NCI-H128 (cell line): ENCODE data around the gene STK24.

Experiments
- DNase-seq: peaks from one replicate; lab custom pipeline; 2025; ENCODE audit not compliant: unreplicated experiment; lab: John Stamatoyannopoulos, UW

The STK24 gene

DNA sequence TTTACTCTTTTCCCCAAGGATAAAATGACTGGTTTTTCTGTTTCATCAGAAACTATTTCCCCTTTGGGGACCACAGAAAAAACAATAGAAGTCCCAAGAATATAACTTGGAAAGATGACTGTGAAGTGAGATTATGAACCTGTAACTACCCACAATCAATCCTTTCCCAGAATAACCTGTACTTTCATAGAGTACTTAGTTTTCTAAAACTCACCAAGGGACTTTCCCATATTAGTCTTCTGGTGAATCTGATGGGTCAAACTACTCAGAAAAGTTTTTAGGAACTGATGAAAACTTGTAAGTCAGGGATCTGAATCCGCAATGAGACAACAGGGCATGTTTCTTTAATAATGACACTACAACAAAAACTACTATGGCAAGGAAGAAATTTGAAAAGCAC, 62.6 kb downstream of the STK24 start:
- no peak for DNase-seq

DNA sequence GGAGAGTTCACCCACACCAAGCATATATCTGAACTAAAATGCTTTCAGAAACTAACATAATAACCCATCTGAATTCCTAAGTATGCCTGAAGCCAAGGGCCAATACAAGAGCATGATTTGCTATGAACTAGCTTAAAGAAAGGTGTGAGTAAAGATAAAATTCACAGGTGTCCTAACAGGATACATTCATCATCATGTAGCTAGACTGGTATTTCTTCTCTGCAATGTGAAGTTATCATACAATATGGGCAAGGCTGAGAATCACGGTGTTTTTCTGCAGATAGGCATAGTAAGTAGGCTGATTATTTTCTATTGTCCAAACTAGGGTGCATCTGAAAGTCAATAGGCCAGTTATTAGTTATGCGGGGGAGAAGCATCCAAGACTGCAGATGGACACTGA, 63.1 kb downstream of the STK24 start:
- DNase-seq: no peak

DNA sequence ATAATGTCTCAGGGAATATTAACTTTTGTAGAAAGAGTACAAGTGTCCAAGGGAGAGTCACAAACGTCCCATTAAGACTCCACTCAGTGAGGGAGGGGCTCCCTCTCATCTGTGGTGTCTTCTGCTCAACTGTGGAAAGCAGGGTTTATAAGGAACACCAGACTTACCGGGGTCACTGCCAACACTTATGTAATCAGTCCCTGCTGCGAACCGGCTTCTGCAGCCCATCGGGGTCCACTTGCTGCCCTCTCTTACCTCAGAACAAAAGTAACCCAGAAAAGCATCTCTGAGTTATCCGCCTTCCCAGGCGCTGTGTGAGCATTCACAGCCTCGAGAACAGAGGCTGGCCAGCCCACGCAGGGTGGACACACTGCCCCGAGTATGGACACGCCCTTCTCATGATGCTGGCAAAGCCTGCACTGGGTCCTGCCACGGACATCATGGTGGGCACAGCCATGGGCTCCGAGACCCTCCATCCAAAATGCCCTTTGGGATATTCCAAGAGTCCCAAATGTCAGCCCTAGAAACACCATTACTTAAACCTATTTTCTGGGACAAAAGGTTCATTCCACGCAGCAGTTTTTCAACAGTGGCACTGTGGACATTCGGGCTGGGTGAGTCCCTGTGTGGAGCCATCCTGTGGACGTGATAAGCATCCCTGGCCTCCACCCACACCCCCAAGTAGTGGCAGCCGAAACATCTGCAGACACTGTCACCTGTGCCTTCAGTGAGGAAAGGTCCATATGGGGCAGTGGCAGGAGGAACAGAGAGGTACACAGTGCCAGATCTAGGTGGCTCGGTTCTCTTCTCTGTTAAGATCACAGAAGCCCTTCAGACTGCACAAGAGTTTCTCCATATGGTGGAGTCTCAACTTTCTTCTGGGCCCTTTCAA, 63.9 kb downstream of the STK24 start:
- no peak for DNase-seq

DNA sequence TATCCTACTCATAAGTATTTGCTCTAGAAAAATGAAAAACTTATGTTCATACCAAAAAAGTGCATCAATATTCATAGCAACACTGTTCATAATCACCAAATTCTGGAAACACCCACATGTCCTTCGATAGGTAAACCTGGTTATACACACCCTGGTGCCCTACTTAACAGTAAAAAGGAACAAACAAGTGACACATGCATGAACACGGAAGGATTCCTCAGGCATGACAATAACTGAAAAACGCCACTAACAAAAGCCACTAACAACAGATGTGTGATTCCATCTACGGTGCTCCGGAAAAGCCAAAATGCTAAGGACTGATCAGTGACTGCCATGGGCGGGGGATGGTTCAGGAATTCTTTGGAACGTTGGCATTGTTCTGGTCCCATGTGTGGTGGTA, 65.5 kb downstream of the STK24 start:
- no peak for DNase-seq

DNA sequence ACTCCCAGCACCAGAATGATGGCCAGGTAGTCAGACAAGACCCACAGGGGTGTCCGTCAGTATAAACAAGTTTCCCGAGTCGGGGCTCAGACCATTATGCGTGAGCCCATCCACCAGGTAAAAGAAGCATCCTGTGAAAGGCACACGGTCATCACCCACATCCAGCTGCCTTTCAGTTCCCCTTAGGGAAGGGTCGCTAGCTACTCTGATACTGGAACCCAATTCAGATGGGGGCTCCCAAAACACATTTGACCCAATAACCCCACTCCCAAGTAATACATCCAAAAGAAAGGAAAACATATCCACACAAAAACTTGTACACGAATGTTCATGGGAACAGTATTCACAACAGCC, 66.8 kb downstream of the STK24 start:
- DNase-seq: no peak

DNA sequence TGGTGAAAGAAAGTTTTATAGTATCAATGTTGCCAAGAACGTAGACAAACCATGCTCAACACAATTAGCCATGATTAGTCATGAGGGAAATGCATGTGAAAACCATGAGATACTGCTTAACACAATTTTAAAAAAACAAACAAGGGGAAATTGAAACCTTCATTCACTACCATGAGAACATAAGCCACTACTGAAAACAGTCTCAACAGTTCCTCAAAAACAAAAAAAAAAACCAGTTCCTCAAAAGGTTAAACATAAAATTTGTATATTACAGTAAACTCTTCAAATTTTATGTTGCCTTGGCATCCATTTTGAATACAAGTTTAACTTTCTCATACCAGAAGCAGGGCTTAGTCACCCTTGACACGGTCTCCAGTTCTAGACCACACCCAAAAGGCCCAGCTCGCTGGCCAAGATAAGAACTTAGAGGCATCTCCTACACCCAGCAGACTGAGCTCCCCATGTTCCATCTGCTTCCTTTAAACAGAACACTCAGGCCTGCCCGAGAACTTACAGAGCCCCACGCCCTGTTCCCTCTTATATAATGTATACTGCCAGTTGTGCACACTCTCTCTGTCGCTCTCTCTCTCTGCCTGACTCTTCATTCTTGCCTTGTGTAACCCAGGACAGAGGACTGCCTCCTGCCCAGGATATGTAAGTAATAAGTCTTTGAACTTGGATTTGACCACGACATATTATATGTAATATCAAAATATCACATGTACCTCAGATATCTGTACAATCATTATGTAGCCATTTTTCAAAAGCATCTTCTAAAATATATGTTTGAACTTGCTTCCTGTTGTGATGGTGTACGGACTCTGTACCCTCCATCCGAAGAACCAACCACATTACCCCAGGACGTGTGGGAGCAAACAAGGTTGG, 67.4 kb downstream of the STK24 start:
- DNase-seq: no peak

DNA sequence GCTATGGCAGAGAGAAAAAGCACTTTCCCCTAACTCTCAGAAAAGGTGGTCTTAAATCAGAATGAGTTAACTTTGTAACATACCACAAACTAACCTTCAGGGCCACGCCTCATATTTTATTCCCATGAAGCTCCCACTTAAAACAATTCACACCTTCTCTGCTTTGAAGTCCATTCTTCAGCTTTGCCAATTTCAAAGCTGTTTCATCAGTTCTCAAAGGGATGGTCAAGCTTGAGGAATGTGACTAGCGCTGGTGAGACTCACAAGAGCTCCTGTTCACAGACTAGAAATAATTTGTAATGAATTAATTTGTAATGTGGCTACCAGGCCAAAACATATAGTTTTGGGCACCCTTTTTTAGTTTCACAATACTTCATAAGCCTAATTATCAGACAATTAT, 68.2 kb downstream of the STK24 start:
- no peak for DNase-seq

DNA sequence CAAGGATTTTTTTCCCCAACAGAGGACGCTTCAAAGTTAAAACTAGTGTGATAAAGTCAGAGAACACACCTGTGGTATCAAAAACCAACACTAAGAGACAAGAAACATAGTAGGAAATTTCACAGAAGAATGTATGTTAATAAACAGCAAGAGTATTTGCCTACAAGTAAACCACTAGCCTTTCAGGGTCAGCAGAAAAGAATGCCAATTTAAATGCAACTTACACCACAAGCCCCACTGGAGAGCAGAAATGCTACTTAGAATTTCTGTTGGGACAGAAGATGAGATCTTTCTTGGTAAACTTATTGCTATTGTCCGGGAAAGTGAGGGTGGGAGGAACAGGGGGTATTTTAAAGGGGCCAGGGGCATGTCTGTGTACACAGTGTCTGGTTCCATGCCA, 68.6 kb downstream of the STK24 start:
- DNase-seq: no peak

DNA sequence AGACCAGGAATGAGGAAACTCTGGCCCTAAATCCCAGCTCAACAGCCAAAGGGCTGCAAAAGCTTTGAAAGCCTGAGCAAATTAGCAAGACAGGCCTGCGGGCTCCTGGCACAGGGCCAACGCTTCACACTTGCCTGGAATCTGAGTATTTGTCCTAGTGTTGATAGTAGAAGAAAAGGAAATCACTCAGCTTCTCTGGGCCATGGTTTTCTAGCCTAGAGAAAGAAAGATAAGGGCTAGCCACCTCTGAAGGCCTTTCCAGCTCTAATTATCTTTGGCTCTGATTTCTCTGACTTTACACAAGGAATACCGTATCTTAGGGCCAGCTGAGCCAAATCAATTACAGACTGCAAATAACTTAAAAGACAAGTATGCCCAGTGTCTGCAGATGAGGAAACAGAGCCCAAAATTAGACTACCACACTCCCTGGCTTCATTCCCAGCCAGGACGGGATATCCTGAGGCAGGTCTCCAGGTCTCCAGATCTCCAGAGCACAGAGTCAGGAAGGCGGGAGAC, 69.6 kb downstream of the STK24 start:
- DNase-seq: peak; percentile 30

DNA sequence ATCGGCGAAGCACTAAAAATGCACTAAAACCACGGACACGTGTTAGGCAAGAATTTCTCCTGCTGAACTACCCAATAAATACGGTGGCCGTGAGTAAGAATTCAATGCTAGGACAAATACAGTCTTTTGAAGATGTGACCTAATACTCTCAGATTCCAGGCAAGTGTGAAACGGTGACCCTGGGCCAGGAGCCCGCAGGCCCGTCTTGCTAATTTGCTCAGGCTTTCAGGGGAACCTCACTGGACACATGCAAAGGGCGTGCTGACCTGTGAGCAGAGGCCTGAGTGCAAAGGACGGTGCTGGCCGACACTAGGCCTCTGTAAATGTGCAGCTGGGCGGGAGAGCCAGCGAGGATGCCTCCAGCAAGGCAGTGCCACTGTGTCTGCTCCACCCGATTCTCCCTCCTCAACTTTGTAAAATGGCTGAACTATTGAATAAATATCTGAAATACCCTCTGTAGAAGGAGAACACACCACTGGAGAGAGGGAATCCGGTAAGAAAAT, 70.1 kb downstream of the STK24 start:
- DNase-seq: no peak

DNA sequence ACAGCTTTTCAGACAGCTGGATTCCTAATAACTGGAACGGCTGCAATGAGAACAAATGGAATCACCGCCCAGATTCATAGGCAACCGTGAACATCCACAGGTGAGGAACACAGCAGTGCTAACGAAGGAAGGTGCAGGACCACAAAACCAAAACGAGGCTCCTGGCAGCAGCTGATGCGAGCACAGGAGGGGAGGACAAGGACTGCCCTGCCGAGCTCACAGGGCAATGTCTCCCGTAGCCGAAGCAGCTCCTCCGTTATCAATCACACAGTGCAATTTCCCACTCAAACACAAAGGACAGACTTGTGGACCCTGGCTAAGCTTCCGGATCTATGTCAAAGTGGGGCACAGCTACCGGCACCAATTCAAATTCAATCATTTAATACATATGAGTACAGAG, 70.6 kb downstream of the STK24 start:
- DNase-seq: no peak

DNA sequence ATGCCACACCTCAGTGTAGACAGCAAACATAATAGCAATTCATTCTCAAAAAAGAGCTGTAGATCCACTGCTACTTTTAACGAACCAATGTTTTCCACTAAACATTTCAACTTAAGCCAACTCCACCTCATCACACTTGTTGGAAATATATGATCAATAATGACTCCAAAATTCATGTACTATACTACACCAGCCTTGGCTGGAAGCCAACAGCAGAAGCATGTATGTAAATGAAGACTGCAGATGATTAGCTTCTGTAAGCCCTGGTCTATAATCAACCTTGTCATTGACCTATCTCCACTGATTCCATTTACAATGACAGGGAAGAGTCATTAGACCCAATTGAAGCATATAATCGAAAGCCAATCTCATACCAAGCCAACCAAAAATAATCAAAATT, 71.7 kb downstream of the STK24 start:
- DNase-seq: no peak

DNA sequence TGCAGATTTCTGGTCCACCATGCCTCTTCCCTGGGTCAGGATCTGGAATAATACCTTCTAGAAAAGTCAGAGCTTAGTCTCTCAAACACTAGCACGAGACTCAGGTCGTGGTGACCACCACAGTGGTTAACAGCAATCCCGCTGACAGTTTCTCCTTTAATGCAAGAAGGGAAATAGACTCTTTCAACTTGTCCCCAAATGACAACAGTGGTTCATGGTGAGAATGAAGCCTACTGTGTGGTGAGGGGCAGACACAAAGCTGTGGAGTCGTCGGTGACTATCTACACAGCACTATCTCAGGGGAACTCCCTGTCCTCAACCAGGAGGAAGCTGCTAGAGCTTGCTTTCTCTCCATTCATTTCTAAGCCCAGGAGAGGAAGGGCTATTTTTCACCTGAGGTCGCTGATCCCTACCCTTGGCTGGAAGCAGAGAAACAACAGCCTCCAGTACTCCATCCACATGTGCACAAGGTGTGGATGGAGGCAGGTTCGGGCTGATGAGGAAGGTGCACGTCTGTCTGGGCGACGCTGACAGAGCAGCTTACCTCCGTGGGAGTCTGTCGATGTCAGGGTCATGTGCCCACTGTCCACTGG, 72.4 kb downstream of the STK24 start:
- DNase-seq: no peak

DNA sequence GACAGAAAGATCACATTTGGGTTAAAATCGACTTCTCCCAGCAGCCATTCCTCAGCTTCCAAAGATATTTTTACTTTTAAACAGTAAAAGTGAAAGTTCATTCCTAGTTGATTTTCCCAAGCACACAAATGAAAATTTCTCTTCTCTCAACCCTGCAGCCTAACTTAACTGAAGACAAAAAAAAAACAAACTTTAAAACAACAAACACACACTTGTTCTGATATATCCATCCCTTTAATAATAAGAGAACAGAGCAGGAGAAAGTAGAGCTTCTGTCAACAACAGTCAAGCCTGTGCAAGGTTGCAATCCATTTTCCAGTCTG, 72.9 kb downstream of the STK24 start:
- DNase-seq: no peak

DNA sequence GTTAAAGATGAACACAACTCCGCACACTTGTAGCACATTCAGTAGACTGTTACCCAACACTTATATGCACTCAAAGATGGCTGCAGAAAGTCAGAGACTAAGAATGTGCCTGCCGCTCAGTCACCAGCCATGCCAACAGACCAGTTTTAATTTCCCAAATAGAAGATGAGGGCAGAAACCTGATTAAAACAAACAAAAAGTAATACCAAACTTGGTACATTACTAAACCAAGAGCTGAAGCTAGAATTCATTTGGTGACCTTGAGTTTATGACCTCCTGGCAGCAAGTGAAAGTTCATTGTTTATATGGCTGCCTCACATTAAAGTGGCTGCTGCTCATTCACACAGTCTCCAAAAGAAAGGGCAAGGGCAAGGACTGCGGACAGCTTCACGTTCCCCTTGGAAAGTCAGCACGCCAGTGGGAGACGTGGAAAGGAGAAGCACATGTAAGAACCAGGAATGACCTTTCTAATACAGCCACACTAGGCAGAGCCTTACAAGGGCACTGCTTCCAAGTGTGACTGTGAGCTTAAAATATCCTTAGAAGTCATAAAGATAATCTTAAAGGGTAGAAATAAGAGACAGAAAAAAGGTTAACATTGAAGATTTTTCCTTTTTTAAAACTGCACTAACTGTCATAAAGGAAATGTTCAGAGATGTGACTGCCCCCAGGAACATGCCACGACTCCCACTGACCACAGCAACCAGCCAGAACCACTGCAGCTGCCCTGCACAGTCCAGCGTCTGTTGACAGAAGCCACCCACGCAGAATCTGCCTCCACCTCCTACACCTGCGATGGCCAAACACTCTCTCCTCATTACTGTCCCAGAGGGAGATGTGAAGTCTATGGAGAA, 73.5 kb downstream of the STK24 start:
- no peak for DNase-seq

DNA sequence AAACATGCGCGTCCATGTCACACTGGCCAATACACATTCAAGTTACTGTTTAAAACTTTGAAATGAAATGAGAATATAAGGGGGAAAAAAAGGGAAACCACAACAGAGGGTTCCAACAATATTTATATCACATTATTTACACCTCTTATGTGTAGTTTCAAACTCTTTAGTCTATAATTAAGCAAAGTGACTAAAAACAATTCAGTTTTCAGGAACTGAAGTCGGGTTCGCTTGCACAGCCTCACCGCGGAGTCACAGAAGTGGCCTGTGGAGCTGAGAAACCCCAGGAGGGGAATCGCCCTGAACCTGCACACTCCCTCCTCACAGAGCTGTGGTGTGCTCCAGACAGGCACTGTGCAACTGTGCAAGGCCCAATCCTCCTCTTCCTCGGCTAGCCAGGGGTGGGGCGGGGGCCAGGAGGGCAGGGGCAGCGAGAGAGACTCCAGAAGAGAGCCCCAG, 75.9 kb downstream of the STK24 start:
- DNase-seq: no peak

DNA sequence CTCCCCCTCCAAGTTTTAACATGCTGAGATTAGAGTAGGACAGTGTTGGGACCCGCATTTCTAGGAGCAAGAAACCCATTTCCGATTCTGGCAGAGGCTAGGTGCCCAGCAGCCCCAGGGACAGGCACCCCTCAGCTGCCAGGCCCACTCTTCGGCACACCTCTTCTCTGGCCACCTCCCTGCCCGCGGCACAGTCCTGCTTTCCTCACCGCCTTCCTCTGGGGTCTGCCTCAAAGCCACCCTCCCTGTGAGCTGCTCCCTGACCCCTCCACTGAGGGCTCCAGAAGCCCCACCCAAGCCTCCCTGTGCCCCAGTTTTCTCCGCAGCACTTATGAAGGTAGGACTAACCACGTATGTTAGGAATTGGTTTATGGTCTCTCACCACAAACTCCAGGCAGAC, 79.9 kb downstream of the STK24 start:
- no peak for DNase-seq

DNA sequence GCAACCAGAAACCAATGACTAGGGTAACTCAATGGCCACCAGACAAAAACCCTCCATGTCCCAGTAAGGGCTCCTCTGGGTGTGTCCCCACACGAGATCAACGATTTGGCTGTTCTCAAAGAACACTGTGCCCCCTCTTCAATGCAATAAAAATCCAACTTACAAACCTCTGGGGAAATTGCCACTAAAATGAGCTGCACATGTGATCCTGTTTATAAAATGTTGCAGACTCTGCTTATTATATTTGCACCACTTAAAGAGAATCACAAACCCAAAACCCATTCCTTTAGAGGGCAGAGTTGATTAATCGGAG, 80.5 kb downstream of the STK24 start:
- DNase-seq: no peak

DNA sequence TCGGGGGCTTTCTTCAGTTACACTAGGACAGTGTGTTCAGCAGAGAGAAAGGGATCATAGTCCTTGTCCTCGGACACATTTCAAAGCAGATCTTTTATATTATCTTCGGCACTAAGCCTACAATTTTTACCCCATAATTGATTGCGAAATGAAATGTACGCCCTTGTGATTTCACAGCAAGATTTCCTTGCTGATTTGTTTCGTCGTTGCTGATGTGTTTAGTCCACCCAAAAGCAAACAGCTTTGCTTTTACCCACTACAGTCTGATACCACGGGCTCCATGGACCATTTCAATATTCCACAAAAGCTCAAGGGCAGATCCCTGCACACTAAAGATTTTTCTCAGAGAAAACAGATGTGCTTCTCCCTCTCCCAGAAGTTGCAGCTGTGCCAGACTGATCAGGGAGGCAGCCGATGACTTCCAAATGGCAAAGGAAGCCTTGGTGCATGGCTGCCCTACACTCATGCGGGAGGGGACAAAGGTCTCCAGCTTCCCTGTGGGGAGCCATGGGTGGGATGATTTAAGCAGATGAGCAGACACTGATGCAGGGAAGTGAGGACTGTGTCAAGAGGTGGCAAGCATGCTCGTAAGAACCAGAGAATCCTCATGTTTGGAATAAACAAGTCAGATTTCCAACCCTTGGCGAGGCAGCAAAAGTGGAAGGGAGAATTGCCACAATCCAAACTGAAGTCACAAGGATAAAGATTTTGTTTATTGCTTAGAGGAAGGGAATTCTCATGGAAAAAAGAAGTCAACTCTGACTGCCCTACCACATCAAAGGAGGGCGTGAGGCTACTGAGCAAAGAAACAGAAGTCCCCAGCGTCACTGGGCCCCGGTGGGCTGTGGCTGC, 81.1 kb downstream of the STK24 start:
- DNase-seq: no peak

DNA sequence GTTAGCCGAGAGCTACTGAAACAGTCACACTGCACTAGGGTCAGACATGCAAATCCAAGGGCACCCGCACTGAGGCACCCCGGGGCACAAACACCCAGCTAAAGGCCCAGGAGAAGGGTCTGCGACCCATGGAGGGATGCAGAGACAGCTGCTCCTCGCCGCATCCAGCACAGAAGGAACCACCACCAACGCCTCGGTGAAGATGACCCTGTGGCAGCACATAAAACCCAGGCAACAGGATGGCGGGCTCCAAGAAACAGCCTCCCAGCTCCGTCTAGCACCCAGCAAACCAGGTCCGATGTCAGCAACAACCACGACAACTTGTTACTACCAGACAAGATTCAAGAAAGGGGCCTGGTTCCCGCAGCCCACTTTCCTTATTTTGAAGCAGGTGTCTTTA, 82.1 kb downstream of the STK24 start:
- DNase-seq: no peak
